SH-SY5Y (cell line): ENCODE data around the gene BICDL1.

Source experiments
- GATA2 ChIP-seq: IDR thresholded peaks from 2 replicates; pipeline ENCODE4 v1.6.1; 2011; ENCODE audit warnings: mild to moderate bottlenecking, low read depth, low read length
- GATA3 ChIP-seq: IDR thresholded peaks from 2 replicates; pipeline ENCODE4 v1.6.1; 2011; ENCODE audit warnings: low read depth, mild to moderate bottlenecking, low read length, moderate library complexity

Gene BICDL1

GRCh38 chr12:119988472-119989360 lies at the start of gene BICDL1:
TSS of gene BICDL1 (plus strand) at chr12:119989236. CDS start at chr12:119989869, 633 bp downstream.
- no peak for TF ChIP-seq GATA3
- no peak for TF ChIP-seq GATA2

- no peak for TF ChIP-seq GATA2
- TF ChIP-seq GATA3 = no peak
These were observed 48.1 kb upstream of the BICDL1 start for GRCh38 chr12:119940897-119941296.

GRCh38 chr12:119942386-119942785 lies 46.6 kb upstream of the BICDL1 start:
- TF ChIP-seq GATA2 = no peak
- TF ChIP-seq GATA3 = no peak

- no peak for TF ChIP-seq GATA3
- no peak for TF ChIP-seq GATA2
These were observed 42.8 kb upstream of the BICDL1 start for GRCh38 chr12:119946213-119946612.

- TF ChIP-seq GATA2 (no peak), GATA3 (no peak)
These were observed 39.9 kb upstream of the BICDL1 start for GRCh38 chr12:119949145-119949544.

GRCh38 chr12:119949594-119949993 lies 39.4 kb upstream of the BICDL1 start:
- no peak for TF ChIP-seq GATA3
- no peak for TF ChIP-seq GATA2

GRCh38 chr12:119956047-119956446 lies 33.0 kb upstream of the BICDL1 start:
- TF ChIP-seq GATA3 = no peak
- no peak for TF ChIP-seq GATA2

GRCh38 chr12:119957135-119957534 lies 31.9 kb upstream of the BICDL1 start:
- TF ChIP-seq GATA2 = no peak
- TF ChIP-seq GATA3 = no peak

- TF ChIP-seq GATA2 (no peak), GATA3 (no peak)
These were observed 29.6 kb upstream of the BICDL1 start for GRCh38 chr12:119959435-119959834.

GRCh38 chr12:119964123-119964522 lies 24.9 kb upstream of the BICDL1 start:
- TF ChIP-seq GATA2 = no peak
- TF ChIP-seq GATA3 = no peak

GRCh38 chr12:119964929-119965328 lies 24.1 kb upstream of the BICDL1 start:
- TF ChIP-seq GATA3 = no peak
- TF ChIP-seq GATA2 = no peak

GRCh38 chr12:119980242-119980641 lies 8.8 kb upstream of the BICDL1 start:
- TF ChIP-seq GATA2 = no peak
- TF ChIP-seq GATA3 = no peak

GRCh38 chr12:119989361-119989730 lies 310 bp downstream of the BICDL1 start:
- TF ChIP-seq GATA2 (no peak), GATA3 (no peak)

- TF ChIP-seq GATA3 (no peak), GATA2 (no peak)
These were observed 820 bp downstream of the BICDL1 start for GRCh38 chr12:119989731-119990381.

GRCh38 chr12:119990382-119990874 lies 1.4 kb downstream of the BICDL1 start:
- no peak for TF ChIP-seq GATA3
- TF ChIP-seq GATA2 = no peak

- TF ChIP-seq GATA3 = no peak
- TF ChIP-seq GATA2 = no peak
These were observed 3.2 kb downstream of the BICDL1 start for GRCh38 chr12:119992129-119992705.
